HepG2 (cell line): ENCODE measurements around the gene MYO10.

Source experiments
- ARNT2 ChIP-seq: sonication (generic); formaldehyde crosslinking; IDR thresholded peaks from 2 replicates; pipeline ENCODE4 v1.8.0; 2022; ENCODE audit warnings: mild to moderate bottlenecking, low read depth, missing genetic modification reagents, moderate library complexity
- FOXM1 ChIP-seq: sonication (generic); formaldehyde crosslinking; IDR thresholded peaks from 2 replicates; pipeline ENCODE4 v1.5.0; 2020; ENCODE audit warnings: missing genetic modification reagents
- NBN ChIP-seq: fragments of 450-650 bp; conservative IDR thresholded peaks from 2 replicates; pipeline ENCODE4 v1.6.1; 2017
- PCBP1 ChIP-seq: fragments of 200-400 bp; formaldehyde crosslinking; IDR thresholded peaks from 2 replicates; pipeline ENCODE4 v1.6.1; 2017; ENCODE audit warnings: mild to moderate bottlenecking, low read depth, low read length, borderline replicate concordance
- RNF2 ChIP-seq: fragments of 450-650 bp; conservative IDR thresholded peaks from 2 replicates; pipeline ENCODE4 v1.6.1; 2016; ENCODE audit warnings: low read depth
- SNRNP70 ChIP-seq: fragments of 200-400 bp; formaldehyde crosslinking; IDR thresholded peaks from 2 replicates; pipeline ENCODE4 v1.6.1; 2017; ENCODE audit warnings: mild to moderate bottlenecking, low read depth, low read length, moderate library complexity
- ZNF121 ChIP-seq: sonication (generic); formaldehyde crosslinking; IDR thresholded peaks from 2 replicates; pipeline ENCODE4 v1.5.0; 2020; ENCODE audit warnings: mild to moderate bottlenecking, missing genetic modification reagents
- TF ChIP-seq, protein P1 (sequence below): sonication (generic); formaldehyde crosslinking; IDR thresholded peaks from 2 replicates; pipeline ENCODE4 v1.4.0; 2020; ENCODE audit warnings: missing genetic modification reagents, mild to moderate bottlenecking, borderline replicate concordance
- TF ChIP-seq, protein P2 (sequence below): sonication (generic); formaldehyde crosslinking; IDR thresholded peaks from 2 replicates; pipeline ENCODE4 v1.5.0; 2020; ENCODE audit warnings: mild to moderate bottlenecking, missing genetic modification reagents, moderate library complexity
- TF ChIP-seq, protein P3 (sequence below): sonication (generic); formaldehyde crosslinking; IDR thresholded peaks from 2 replicates; pipeline ENCODE4 v1.4.0; 2020; ENCODE audit warnings: mild to moderate bottlenecking, missing genetic modification reagents
- TF ChIP-seq, protein P4 (sequence below): sonication (generic); formaldehyde crosslinking; IDR thresholded peaks from 2 replicates; pipeline ENCODE4 v1.5.0; 2020; ENCODE audit warnings: mild to moderate bottlenecking, missing genetic modification reagents
- TF ChIP-seq, protein P5 (sequence below): IDR thresholded peaks from 2 replicates; pipeline ENCODE4 v1.6.1; 2016
- TF ChIP-seq, protein P6 (sequence below): sonication (generic); formaldehyde crosslinking; conservative IDR thresholded peaks from 2 replicates; pipeline ENCODE4 v1.4.0; 2020; ENCODE audit warnings: missing genetic modification reagents

DNA sequence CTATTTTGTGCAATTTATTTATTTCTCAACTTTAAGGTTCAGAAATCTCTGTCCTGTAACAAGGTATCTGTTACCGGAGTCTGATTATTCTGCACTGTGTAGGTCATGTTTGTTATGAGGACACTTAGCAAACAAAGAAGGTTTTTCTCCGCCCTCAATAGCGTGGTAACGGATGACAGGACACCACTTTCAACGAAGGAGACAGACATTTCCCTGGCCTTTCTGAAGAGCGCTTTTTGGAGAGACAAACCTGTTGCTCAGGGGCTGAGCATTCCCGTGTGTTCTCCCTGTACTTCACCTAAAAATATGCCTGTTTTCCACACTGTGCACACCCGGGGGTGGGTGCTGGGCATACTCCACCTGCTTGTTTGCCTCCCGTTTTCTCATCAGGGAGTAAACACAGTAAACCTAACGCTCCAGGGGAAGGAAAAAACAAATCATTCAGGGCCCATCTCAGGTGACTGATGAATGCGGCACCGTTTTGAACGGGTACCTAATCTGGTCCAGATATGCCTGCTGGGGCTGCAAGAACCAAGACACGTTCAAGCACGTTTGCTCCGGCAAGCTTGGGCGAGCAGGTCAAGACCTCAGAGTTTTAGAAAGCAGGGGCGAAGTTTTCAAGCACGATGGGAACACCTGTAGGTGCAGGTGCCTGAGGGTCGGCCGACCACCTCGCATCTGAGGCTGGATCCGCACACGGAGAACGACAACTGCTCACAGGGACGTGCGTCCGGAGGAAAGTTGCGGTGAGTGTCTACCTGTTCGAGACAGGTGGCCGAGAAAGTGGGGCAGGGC lies 320.1 kb downstream of the MYO10 start:
- TF ChIP-seq, protein P1, sequence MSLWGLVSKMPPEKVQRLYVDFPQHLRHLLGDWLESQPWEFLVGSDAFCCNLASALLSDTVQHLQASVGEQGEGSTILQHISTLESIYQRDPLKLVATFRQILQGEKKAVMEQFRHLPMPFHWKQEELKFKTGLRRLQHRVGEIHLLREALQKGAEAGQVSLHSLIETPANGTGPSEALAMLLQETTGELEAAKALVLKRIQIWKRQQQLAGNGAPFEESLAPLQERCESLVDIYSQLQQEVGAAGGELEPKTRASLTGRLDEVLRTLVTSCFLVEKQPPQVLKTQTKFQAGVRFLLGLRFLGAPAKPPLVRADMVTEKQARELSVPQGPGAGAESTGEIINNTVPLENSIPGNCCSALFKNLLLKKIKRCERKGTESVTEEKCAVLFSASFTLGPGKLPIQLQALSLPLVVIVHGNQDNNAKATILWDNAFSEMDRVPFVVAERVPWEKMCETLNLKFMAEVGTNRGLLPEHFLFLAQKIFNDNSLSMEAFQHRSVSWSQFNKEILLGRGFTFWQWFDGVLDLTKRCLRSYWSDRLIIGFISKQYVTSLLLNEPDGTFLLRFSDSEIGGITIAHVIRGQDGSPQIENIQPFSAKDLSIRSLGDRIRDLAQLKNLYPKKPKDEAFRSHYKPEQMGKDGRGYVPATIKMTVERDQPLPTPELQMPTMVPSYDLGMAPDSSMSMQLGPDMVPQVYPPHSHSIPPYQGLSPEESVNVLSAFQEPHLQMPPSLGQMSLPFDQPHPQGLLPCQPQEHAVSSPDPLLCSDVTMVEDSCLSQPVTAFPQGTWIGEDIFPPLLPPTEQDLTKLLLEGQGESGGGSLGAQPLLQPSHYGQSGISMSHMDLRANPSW (CRISPR knock-in tag): no peak
- TF ChIP-seq, protein P2, sequence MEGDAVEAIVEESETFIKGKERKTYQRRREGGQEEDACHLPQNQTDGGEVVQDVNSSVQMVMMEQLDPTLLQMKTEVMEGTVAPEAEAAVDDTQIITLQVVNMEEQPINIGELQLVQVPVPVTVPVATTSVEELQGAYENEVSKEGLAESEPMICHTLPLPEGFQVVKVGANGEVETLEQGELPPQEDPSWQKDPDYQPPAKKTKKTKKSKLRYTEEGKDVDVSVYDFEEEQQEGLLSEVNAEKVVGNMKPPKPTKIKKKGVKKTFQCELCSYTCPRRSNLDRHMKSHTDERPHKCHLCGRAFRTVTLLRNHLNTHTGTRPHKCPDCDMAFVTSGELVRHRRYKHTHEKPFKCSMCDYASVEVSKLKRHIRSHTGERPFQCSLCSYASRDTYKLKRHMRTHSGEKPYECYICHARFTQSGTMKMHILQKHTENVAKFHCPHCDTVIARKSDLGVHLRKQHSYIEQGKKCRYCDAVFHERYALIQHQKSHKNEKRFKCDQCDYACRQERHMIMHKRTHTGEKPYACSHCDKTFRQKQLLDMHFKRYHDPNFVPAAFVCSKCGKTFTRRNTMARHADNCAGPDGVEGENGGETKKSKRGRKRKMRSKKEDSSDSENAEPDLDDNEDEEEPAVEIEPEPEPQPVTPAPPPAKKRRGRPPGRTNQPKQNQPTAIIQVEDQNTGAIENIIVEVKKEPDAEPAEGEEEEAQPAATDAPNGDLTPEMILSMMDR (CRISPR knock-in tag): no peak
- TF ChIP-seq, protein P3, sequence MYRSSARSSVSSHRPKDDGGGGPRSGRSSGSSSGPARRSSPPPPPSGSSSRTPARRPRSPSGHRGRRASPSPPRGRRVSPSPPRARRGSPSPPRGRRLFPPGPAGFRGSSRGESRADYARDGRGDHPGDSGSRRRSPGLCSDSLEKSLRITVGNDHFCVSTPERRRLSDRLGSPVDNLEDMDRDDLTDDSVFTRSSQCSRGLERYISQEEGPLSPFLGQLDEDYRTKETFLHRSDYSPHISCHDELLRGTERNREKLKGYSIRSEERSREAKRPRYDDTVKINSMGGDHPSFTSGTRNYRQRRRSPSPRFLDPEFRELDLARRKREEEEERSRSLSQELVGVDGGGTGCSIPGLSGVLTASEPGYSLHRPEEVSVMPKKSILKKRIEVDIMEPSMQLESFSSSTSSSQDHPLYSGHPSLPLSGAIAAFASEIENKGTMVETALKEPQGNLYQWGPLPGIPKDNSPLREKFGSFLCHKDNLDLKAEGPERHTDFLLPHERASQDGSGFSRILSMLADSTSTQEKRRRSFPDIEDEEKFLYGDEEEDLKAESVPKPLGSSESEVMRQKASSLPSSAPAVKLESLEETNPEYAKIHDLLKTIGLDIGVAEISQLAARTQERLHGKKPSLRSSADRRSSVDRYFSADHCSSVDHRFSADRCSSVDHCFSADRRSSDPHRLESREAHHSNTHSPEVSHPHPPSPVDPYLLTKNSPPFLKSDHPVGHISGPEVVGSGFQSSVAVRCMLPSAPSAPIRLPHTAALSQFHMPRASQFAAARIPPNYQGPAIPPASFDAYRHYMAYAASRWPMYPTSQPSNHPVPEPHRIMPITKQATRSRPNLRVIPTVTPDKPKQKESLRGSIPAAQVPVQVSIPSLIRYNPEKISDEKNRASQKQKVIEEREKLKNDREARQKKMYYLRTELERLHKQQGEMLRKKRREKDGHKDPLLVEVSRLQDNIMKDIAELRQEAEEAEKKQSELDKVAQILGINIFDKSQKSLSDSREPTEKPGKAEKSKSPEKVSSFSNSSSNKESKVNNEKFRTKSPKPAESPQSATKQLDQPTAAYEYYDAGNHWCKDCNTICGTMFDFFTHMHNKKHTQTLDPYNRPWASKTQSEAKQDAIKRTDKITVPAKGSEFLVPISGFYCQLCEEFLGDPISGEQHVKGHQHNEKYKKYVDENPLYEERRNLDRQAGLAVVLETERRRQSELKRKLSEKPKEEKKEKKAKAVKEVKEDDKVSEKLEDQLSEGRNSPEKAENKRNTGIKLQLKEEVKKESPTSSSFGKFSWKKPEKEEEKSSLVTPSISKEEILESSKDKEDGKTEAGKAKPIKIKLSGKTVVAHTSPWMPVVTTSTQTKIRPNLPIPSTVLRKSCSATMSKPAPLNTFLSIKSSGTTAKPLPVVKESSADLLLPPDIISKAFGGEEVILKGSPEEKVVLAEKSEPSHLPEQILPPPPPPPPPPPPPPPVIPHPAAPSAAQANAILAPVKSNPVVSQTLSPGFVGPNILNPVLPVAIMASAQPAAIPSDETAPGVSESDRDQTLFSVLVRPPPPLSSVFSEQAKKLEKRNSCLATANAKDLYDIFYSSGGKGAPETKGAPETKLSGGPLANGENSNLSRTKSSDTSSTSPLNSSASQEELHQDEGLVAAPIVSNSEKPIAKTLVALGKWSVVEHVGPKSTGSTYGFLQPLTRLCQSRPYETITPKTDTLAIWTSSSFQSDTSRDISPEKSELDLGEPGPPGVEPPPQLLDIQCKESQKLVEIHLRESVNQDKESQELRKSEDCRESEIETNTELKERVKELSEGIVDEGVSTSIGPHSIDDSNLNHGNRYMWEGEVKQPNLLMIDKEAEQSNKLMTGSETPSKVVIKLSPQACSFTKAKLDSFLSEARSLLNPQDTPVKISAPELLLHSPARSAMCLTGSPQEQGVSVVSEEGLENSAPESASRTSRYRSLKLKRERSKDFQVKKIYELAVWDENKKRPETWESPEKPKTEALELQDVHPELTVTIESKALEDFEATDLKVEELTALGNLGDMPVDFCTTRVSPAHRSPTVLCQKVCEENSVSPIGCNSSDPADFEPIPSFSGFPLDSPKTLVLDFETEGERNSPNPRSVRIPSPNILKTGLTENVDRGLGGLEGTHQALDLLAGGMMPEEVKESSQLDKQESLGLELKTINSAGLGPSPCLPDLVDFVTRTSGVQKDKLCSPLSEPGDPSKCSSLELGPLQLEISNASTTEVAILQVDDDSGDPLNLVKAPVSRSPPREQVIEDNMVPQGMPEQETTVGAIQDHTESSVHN: no peak
- no peak for TF ChIP-seq NBN
- TF ChIP-seq RNF2: no peak
- no peak for TF ChIP-seq PCBP1
- TF ChIP-seq FOXM1 (CRISPR knock-in tag): no peak
- TF ChIP-seq, protein P4, sequence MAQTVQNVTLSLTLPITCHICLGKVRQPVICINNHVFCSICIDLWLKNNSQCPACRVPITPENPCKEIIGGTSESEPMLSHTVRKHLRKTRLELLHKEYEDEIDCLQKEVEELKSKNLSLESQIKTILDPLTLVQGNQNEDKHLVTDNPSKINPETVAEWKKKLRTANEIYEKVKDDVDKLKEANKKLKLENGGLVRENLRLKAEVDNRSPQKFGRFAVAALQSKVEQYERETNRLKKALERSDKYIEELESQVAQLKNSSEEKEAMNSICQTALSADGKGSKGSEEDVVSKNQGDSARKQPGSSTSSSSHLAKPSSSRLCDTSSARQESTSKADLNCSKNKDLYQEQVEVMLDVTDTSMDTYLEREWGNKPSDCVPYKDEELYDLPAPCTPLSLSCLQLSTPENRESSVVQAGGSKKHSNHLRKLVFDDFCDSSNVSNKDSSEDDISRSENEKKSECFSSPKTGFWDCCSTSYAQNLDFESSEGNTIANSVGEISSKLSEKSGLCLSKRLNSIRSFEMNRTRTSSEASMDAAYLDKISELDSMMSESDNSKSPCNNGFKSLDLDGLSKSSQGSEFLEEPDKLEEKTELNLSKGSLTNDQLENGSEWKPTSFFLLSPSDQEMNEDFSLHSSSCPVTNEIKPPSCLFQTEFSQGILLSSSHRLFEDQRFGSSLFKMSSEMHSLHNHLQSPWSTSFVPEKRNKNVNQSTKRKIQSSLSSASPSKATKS (CRISPR knock-in tag): no peak
- TF ChIP-seq ZNF121 (CRISPR knock-in tag): no peak
- TF ChIP-seq, protein P5, sequence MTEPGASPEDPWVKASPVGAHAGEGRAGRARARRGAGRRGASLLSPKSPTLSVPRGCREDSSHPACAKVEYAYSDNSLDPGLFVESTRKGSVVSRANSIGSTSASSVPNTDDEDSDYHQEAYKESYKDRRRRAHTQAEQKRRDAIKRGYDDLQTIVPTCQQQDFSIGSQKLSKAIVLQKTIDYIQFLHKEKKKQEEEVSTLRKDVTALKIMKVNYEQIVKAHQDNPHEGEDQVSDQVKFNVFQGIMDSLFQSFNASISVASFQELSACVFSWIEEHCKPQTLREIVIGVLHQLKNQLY: no peak
- TF ChIP-seq, protein P6, sequence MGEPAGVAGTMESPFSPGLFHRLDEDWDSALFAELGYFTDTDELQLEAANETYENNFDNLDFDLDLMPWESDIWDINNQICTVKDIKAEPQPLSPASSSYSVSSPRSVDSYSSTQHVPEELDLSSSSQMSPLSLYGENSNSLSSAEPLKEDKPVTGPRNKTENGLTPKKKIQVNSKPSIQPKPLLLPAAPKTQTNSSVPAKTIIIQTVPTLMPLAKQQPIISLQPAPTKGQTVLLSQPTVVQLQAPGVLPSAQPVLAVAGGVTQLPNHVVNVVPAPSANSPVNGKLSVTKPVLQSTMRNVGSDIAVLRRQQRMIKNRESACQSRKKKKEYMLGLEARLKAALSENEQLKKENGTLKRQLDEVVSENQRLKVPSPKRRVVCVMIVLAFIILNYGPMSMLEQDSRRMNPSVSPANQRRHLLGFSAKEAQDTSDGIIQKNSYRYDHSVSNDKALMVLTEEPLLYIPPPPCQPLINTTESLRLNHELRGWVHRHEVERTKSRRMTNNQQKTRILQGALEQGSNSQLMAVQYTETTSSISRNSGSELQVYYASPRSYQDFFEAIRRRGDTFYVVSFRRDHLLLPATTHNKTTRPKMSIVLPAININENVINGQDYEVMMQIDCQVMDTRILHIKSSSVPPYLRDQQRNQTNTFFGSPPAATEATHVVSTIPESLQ (CRISPR knock-in tag): no peak
- TF ChIP-seq SNRNP70: no peak
- no peak for TF ChIP-seq ARNT2 (CRISPR knock-in tag)
